ENCODE data around the gene CENPA.
"Not testable (repeated sequence)": the region's sequence is repeated elsewhere in the genome, so short reads cannot be mapped to it uniquely, and the experiment has no call there.

DNA sequence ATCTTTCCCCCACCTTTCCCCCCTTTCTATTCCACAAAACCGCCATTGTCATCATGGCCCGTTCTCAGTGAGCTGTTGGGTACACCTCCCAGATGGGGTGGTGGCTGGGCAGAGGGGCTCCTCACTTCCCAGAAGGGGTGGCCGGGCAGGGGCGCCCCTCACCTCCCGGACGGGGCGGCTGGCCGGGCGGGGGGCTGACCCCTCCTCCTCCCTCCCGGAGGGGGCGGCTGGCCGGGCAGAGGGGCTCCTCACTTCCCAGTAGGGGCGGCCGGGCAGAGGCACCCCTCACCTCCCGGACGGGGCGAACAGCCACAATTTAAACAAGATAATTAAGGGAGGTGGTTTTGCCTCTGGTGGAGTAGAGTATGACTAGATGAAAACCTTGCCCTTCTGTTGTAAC is 9.3 kb downstream of the CENPA start:
- not testable (repeated sequence) for TF ChIP-seq RAD21 (IDR thresholded peaks at IDR 0.05; ENCODE audit: low read length); EP300 (IDR thresholded peaks at IDR 0.05; ENCODE audit: borderline replicate concordance in 1 of 2, low read depth in 1 of 2, low read length in 1 of 2); GATA2 (CRISPR knock-in tag; IDR thresholded peaks at IDR 0.05); GABPA (IDR thresholded peaks at IDR 0.05; ENCODE audit: low read depth); POLR2AphosphoS5 (IDR thresholded peaks at IDR 0.05; ENCODE audit: low read depth, low read length); JUND (IDR thresholded peaks at IDR 0.05); TCF12 (IDR thresholded peaks at IDR 0.05); EZH2phosphoT487 (IDR thresholded peaks at IDR 0.05; ENCODE audit: borderline replicate concordance, low read depth)
- TF ChIP-seq, protein P1, sequence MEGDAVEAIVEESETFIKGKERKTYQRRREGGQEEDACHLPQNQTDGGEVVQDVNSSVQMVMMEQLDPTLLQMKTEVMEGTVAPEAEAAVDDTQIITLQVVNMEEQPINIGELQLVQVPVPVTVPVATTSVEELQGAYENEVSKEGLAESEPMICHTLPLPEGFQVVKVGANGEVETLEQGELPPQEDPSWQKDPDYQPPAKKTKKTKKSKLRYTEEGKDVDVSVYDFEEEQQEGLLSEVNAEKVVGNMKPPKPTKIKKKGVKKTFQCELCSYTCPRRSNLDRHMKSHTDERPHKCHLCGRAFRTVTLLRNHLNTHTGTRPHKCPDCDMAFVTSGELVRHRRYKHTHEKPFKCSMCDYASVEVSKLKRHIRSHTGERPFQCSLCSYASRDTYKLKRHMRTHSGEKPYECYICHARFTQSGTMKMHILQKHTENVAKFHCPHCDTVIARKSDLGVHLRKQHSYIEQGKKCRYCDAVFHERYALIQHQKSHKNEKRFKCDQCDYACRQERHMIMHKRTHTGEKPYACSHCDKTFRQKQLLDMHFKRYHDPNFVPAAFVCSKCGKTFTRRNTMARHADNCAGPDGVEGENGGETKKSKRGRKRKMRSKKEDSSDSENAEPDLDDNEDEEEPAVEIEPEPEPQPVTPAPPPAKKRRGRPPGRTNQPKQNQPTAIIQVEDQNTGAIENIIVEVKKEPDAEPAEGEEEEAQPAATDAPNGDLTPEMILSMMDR (IDR thresholded peaks at IDR 0.05), result not testable (repeated sequence)
- TF ChIP-seq, protein P2, sequence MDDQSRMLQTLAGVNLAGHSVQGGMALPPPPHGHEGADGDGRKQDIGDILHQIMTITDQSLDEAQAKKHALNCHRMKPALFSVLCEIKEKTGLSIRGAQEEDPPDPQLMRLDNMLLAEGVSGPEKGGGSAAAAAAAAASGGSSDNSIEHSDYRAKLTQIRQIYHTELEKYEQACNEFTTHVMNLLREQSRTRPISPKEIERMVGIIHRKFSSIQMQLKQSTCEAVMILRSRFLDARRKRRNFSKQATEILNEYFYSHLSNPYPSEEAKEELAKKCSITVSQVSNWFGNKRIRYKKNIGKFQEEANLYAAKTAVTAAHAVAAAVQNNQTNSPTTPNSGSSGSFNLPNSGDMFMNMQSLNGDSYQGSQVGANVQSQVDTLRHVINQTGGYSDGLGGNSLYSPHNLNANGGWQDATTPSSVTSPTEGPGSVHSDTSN (IDR thresholded peaks at IDR 0.05), result not testable (repeated sequence)
- TF ChIP-seq, protein P3, sequence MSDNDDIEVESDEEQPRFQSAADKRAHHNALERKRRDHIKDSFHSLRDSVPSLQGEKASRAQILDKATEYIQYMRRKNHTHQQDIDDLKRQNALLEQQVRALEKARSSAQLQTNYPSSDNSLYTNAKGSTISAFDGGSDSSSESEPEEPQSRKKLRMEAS (IDR thresholded peaks at IDR 0.05; ENCODE audit: low read depth), result not testable (repeated sequence)
- TF ChIP-seq, protein P4, sequence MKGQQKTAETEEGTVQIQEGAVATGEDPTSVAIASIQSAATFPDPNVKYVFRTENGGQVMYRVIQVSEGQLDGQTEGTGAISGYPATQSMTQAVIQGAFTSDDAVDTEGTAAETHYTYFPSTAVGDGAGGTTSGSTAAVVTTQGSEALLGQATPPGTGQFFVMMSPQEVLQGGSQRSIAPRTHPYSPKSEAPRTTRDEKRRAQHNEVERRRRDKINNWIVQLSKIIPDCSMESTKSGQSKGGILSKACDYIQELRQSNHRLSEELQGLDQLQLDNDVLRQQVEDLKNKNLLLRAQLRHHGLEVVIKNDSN (IDR thresholded peaks at IDR 0.05; ENCODE audit: borderline replicate concordance, low read depth), result not testable (repeated sequence)

Data from SK-N-SH (cell line).